ENCODE data around the gene CDH13.

DNA sequence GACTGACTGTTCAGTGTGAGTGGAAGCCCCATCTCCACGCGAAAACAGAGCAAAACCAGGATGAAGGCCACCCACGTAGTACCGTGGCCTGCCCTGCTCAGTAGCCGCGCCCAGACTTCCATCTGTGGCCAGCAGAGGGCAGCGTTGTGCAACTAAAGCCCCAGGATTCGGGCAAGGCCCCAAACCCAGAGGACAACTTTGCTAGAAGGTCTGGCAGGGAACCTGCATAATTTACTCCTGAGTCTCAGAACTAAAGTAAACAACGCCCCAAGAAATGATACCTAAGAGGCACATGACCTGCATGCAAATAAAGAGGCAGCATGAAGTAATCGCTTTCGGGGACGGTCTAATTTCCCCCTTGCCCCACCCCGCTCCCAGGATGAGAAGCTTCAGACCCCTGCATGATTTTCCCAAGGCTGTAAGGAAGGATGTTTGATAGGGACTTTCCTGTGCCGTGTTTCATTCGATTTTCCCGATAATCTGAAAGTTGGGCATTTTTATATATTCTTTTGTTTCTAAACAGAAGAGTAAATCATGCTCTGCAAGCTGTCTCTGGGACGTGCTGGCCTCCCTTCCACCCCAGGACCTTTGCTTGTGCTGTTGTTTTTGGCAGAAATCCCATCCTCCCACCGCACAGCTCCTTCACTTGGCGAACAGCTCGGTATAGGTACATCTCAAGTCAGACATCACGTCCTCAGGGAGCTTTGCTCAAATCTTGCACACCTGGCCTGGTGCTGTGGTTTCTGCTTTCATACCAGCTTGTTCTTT lies 1199.6 kb downstream of the CDH13 start:
- TF ChIP-seq, protein P1, sequence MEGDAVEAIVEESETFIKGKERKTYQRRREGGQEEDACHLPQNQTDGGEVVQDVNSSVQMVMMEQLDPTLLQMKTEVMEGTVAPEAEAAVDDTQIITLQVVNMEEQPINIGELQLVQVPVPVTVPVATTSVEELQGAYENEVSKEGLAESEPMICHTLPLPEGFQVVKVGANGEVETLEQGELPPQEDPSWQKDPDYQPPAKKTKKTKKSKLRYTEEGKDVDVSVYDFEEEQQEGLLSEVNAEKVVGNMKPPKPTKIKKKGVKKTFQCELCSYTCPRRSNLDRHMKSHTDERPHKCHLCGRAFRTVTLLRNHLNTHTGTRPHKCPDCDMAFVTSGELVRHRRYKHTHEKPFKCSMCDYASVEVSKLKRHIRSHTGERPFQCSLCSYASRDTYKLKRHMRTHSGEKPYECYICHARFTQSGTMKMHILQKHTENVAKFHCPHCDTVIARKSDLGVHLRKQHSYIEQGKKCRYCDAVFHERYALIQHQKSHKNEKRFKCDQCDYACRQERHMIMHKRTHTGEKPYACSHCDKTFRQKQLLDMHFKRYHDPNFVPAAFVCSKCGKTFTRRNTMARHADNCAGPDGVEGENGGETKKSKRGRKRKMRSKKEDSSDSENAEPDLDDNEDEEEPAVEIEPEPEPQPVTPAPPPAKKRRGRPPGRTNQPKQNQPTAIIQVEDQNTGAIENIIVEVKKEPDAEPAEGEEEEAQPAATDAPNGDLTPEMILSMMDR (conservative IDR thresholded peaks at IDR 0.05; ENCODE audit: low read depth, low read length) = peak; percentile 93
- no peak for TF ChIP-seq EZH2 (IDR thresholded peaks at IDR 0.05; ENCODE audit: borderline replicate concordance, low read depth, low read length, poor library complexity, severe bottlenecking)

Measured in A673 (cell line).